Measurements from ENCODE around the gene FOXL1.

The FOXL1 gene

GRCh38 chr16:86602521-86602920 is 24.2 kb downstream of the FOXL1 start:
- Histone ChIP-seq H3K4me3 (ENCODE audit: low read depth, low read length, poor library complexity, severe bottlenecking) (no peak overlapping the region), H3K27ac (ENCODE audit: low read depth, low read length, poor library complexity, severe bottlenecking) (no peak overlapping the region), H3K79me2 (ENCODE audit: insufficient read depth, low read length) (no peaks in the 10 kb centered on the region), H3F3A (ENCODE audit: insufficient read depth, low read length) (no peaks in the 10 kb centered on the region), H3K27me3 (ENCODE audit: insufficient read depth, low read length) (peaks cover 3% of the 10 kb centered on the region; the same call in 1 of the 2 replicates), H3K9me2 (ENCODE audit: low read depth, low read length) (no peaks in the 10 kb centered on the region), H3K36me3 (ENCODE audit: insufficient read depth, low read length) (peaks cover 9% of the 10 kb centered on the region; the same call in 1 of the 2 replicates), H3K9me3 (ENCODE audit: low read length) (no peaks in the 10 kb centered on the region), H3K4me2 (ENCODE audit: low read length) (no peak overlapping the region), H3K4me1 (ENCODE audit: insufficient read depth, low read length, severe bottlenecking) (no peaks in the 10 kb centered on the region), H2AFZ (ENCODE audit: low read length) (no peak overlapping the region), H4K20me1 (ENCODE audit: insufficient read depth, low read length) (no peaks in the 10 kb centered on the region), H3K9ac (ENCODE audit: low read length) (no peak overlapping the region)
- TF ChIP-seq EZH2 (IDR thresholded peaks at IDR 0.05; ENCODE audit: borderline replicate concordance, low read length) = no peak
- no peak for TF ChIP-seq CTCF (IDR thresholded peaks at IDR 0.05; ENCODE audit: low read length)

- no peaks in the 10 kb centered on the region for H3K79me2 ChIP-seq (ENCODE audit: insufficient read depth, low read length)
- H3K9me3 ChIP-seq (ENCODE audit: low read length) = no peaks in the 10 kb centered on the region
- no peak overlapping the region for H3K9ac ChIP-seq (ENCODE audit: low read length)
- H3K4me2 ChIP-seq (ENCODE audit: low read length) = peak overlapping the region; percentile 19
- no peak overlapping the region for H3K27ac ChIP-seq (ENCODE audit: low read depth, low read length, poor library complexity, severe bottlenecking)
- H3F3A ChIP-seq (ENCODE audit: insufficient read depth, low read length) = no peaks in the 10 kb centered on the region
- no peaks in the 10 kb centered on the region for H4K20me1 ChIP-seq (ENCODE audit: insufficient read depth, low read length)
- no peak overlapping the region for H2AFZ ChIP-seq (ENCODE audit: low read length)
- no peaks in the 10 kb centered on the region for H3K9me2 ChIP-seq (ENCODE audit: low read depth, low read length)
- peak overlapping the region; percentile 3 for H3K4me3 ChIP-seq (ENCODE audit: low read depth, low read length, poor library complexity, severe bottlenecking)
- H3K36me3 ChIP-seq (ENCODE audit: insufficient read depth, low read length) = peaks cover 9% of the 10 kb centered on the region; the same call in 1 of the 2 replicates
- no peaks in the 10 kb centered on the region for H3K27me3 ChIP-seq (ENCODE audit: insufficient read depth, low read length)
- no peak for TF ChIP-seq EZH2 (IDR thresholded peaks at IDR 0.05; ENCODE audit: borderline replicate concordance, low read length)
- TF ChIP-seq CTCF (IDR thresholded peaks at IDR 0.05; ENCODE audit: low read length) = no peak
- H3K4me1 ChIP-seq (ENCODE audit: insufficient read depth, low read length, severe bottlenecking) = no peaks in the 10 kb centered on the region
Measured at GRCh38 chr16:86604436-86605193, 26.3 kb downstream of the FOXL1 start.

GRCh38 chr16:86605950-86606349 is 27.6 kb downstream of the FOXL1 start:
- H3K4me1 ChIP-seq (ENCODE audit: insufficient read depth, low read length, severe bottlenecking) = peaks cover under 1% of the 10 kb centered on the region
- TF ChIP-seq CTCF (IDR thresholded peaks at IDR 0.05; ENCODE audit: low read length) = no peak
- TF ChIP-seq EZH2 (IDR thresholded peaks at IDR 0.05; ENCODE audit: borderline replicate concordance, low read length) = no peak

More at GRCh38 chr16:86605950-86606349, 27.6 kb downstream of the FOXL1 start:
- no peak overlapping the region for H2AFZ ChIP-seq (ENCODE audit: low read length)
- no peaks in the 10 kb centered on the region for H3F3A ChIP-seq (ENCODE audit: insufficient read depth, low read length)
- H3K36me3 ChIP-seq (ENCODE audit: insufficient read depth, low read length) = peaks cover 9% of the 10 kb centered on the region; the same call in 1 of the 2 replicates
- no peaks in the 10 kb centered on the region for H3K79me2 ChIP-seq (ENCODE audit: insufficient read depth, low read length)
- no peaks in the 10 kb centered on the region for H3K9me3 ChIP-seq (ENCODE audit: low read length)
- no peaks in the 10 kb centered on the region for H4K20me1 ChIP-seq (ENCODE audit: insufficient read depth, low read length)
- no peaks in the 10 kb centered on the region for H3K27me3 ChIP-seq (ENCODE audit: insufficient read depth, low read length)
- H3K4me3 ChIP-seq (ENCODE audit: low read depth, low read length, poor library complexity, severe bottlenecking) = no peak overlapping the region
- no peaks in the 10 kb centered on the region for H3K9me2 ChIP-seq (ENCODE audit: low read depth, low read length)
- H3K9ac ChIP-seq (ENCODE audit: low read length) = no peak overlapping the region
- no peak overlapping the region for H3K27ac ChIP-seq (ENCODE audit: low read depth, low read length, poor library complexity, severe bottlenecking)
- no peak overlapping the region for H3K4me2 ChIP-seq (ENCODE audit: low read length)
